Endothelial cell of umbilical vein (primary cell): ENCODE results near the gene DGAT2. TPM values are rescaled to one million over a fixed set of nuclear protein-coding genes. Genes with fewer than 3 reads are reported as not detected.

Experiments
- BruUV-seq: library from RNA; stranded (reverse); fragments of 400-500 nt; replicated peaks from 2 replicates; lab custom pipeline; 2021; lab: Mats Ljungman, UMichigan
- CTCF ChIA-PET: fragments of 300-600, 350-600 bp; sonication (Branson Sonifier 250); formaldehyde crosslinking; loops from one replicate; lab custom pipeline; 2021; ENCODE audit warnings: antibody characterized with exemption, inconsistent platforms; lab: Charles Lee
- POLR2A ChIA-PET: fragments of 300-600, 350-600 bp; sonication (Branson Sonifier 250); formaldehyde crosslinking; loops from one replicate; lab custom pipeline; 2021; ENCODE audit warnings: antibody characterized with exemption, inconsistent platforms; lab: Charles Lee
- DNase-seq: peaks from one replicate; pipeline ENCODE4 v3.0.0-alpha.2; 2011; ENCODE audit warnings: low read depth, low spot score
- FAIRE-seq: peaks from 2 replicates; lab custom pipeline; 2011; peaks lifted over from hg19 to GRCh38; lab: Jason Lieb, UNC
- H2AFZ ChIP-seq: 2 replicates; pipeline ENCODE4 v1.6.0; 2012; ENCODE audit warnings: low read depth, low read length, control low read depth, inconsistent platforms
- H3K27ac ChIP-seq: 2 replicates; pipeline ENCODE4 v1.5.1; 2011; ENCODE audit warnings: low read depth, mild to moderate bottlenecking, control low read depth, low read length, moderate library complexity; ENCODE audit not compliant: insufficient read depth
- H3K27me3 ChIP-seq, 2 experiments: 2 replicates each; pipeline versions ENCODE4 v1.6.0 to v1.6.1; 2011; ENCODE audit warnings: low read length in 2 of 2, mixed read lengths in 1 of 2; ENCODE audit not compliant: control insufficient read depth in 2 of 2, insufficient read depth in 2 of 2
- H3K36me3 ChIP-seq, 2 experiments: 2 replicates in 1 of 2; 3 replicates in 1 of 2; pipeline ENCODE4 v1.5.1; 2011; ENCODE audit warnings: low read length in 2 of 2, mild to moderate bottlenecking in 1 of 2, moderate library complexity in 1 of 2; ENCODE audit not compliant: control insufficient read depth in 2 of 2, insufficient read depth in 2 of 2; ENCODE audit errors: extremely low read depth in 1 of 2
- H3K4me1 ChIP-seq: 3 replicates; pipeline ENCODE4 v1.5.1; 2011; ENCODE audit warnings: mild to moderate bottlenecking, low read length; ENCODE audit not compliant: control insufficient read depth, insufficient read depth; ENCODE audit errors: extremely low read depth
- H3K4me2 ChIP-seq: 2 replicates; pipeline ENCODE4 v1.6.1; 2011; ENCODE audit warnings: low read length, control low read depth, mixed read lengths; ENCODE audit not compliant: insufficient read depth
- H3K4me3 ChIP-seq, 3 experiments: fragments of 200-600 bp in 1 of 3; sonication (generic), shearing (Covaris generic) in 1 of 3; replicated peaks in 1 of 3; 2 replicates each; pipeline ENCODE4 v1.5.1; 2011 to 2016; ENCODE audit warnings: control low read depth in 3 of 3, low read length in 3 of 3, mild to moderate bottlenecking in 2 of 3, inconsistent platforms in 1 of 3, low read depth in 1 of 3, moderate library complexity in 1 of 3; ENCODE audit not compliant: insufficient read depth in 1 of 3
- H3K79me2 ChIP-seq: 2 replicates; pipeline ENCODE4 v1.6.0; 2012; ENCODE audit warnings: low read length, inconsistent platforms; ENCODE audit not compliant: control insufficient read depth, insufficient read depth
- H3K9ac ChIP-seq: replicated peaks from 2 replicates; pipeline ENCODE3; 2011; ENCODE audit warnings: low read length, control low read depth; ENCODE audit not compliant: insufficient read depth; ENCODE audit errors: extremely low read depth
- H3K9me1 ChIP-seq: replicated peaks from 3 replicates; pipeline ENCODE4 v1.6.0; 2011; ENCODE audit warnings: mild to moderate bottlenecking, low read length; ENCODE audit not compliant: control insufficient read depth, insufficient read depth; ENCODE audit errors: extremely low read depth
- H3K9me3 ChIP-seq: replicated peaks from 2 replicates; pipeline ENCODE4 v1.5.1; 2012; ENCODE audit warnings: low read length, inconsistent platforms; ENCODE audit not compliant: control insufficient read depth, insufficient read depth
- H4K20me1 ChIP-seq: replicated peaks from 2 replicates; pipeline ENCODE3; 2011; ENCODE audit warnings: mild to moderate bottlenecking, low read length; ENCODE audit not compliant: control insufficient read depth, insufficient read depth; ENCODE audit errors: extremely low read depth
- EZH2 ChIP-seq: IDR thresholded peaks from 2 replicates; pipeline ENCODE4 v1.6.1; 2012; ENCODE audit warnings: borderline replicate concordance, low read depth, mild to moderate bottlenecking, moderate library complexity, low read length, inconsistent platforms; ENCODE audit not compliant: severe bottlenecking
- FOS ChIP-seq: IDR thresholded peaks from 2 replicates; pipeline ENCODE4 v1.6.1; 2011; ENCODE audit warnings: mild to moderate bottlenecking, low read length, moderate library complexity, borderline replicate concordance; ENCODE audit not compliant: insufficient read depth
- GATA2 ChIP-seq: IDR thresholded peaks from 2 replicates; pipeline ENCODE4 v1.7.0; 2011; ENCODE audit warnings: low read depth, mild to moderate bottlenecking, moderate library complexity, mixed read lengths, low read length; ENCODE audit not compliant: insufficient read length, insufficient read depth
- JUN ChIP-seq: IDR thresholded peaks from 2 replicates; pipeline ENCODE4 v1.6.1; 2011; ENCODE audit warnings: borderline replicate concordance, low read depth; ENCODE audit not compliant: insufficient read length, insufficient read depth
- MYC ChIP-seq: IDR thresholded peaks from one replicate; pipeline ENCODE4 v1.6.1; 2011; ENCODE audit warnings: mild to moderate bottlenecking, low read depth, low read length
- POLR2A ChIP-seq: IDR thresholded peaks from 2 replicates; pipeline ENCODE4 v1.6.1; 2012; ENCODE audit warnings: low read depth, mild to moderate bottlenecking, control low read depth, low read length
- POLR2AphosphoS5 ChIP-seq: IDR thresholded peaks from 2 replicates; pipeline ENCODE4 v1.6.1; 2012; ENCODE audit warnings: low read depth, mild to moderate bottlenecking, control low read depth, low read length, moderate library complexity; ENCODE audit not compliant: insufficient read depth
- dilution Hi-C: fragments of 300-500 bp; cut with MboI; formaldehyde crosslinking; loops from one replicate; pipeline ENCODE4 v1.15.0; 2019; ENCODE audit warnings: low sequenced_read_pairs; ENCODE audit not compliant: extremely low pct_ligation_motif_present
- intact Hi-C: fragments of 100-400 bp; cut with micrococcal nuclease; formaldehyde crosslinking; loops from one replicate; pipeline ENCODE4 v1.10.0; 2022
- polyA plus RNA-seq, 4 experiments: library from polyadenylated mRNA; depleted of rRNA in 3 of 4; stranded (reverse) in 3 of 4; unstranded in 1 of 4; fragments of >200 nt; gene quantifications; 2 replicates each; pipeline versions ENCODE4 v1.2.1 to v1.2.3, GENCODE V29; 2011 to 2012; ENCODE audit warnings: missing spikeins in 1 of 4
- total RNA-seq: library from RNA; stranded (reverse); gene quantifications from 2 replicates; pipeline ENCODE4 v1.2.3, GENCODE V29; 2021
- TF ChIP-seq, protein P1 (sequence below), 2 donors: IDR thresholded peaks; 1 replicate in 1 of 2; 2 replicates in 1 of 2; pipeline ENCODE4 v1.5.1; 2011; ENCODE audit warnings: low read length in 2 of 2, mild to moderate bottlenecking in 2 of 2, moderate library complexity in 2 of 2, control low read depth in 1 of 2, inconsistent platforms in 1 of 2, low read depth in 1 of 2; ENCODE audit not compliant: insufficient read depth in 1 of 2; ENCODE audit errors: extremely low read depth in 1 of 2
- TF ChIP-seq, protein P2 (sequence below): IDR thresholded peaks from 2 replicates; pipeline ENCODE4 v1.6.1; 2011; ENCODE audit not compliant: insufficient read depth, insufficient read length

The DGAT2 gene
- total and polyA plus RNA-seq, 2 donors (not counting 3 experiments of a cell fraction or from before 2014, with no cell fraction given): 0.55 to 0.79 TPM

DNA sequence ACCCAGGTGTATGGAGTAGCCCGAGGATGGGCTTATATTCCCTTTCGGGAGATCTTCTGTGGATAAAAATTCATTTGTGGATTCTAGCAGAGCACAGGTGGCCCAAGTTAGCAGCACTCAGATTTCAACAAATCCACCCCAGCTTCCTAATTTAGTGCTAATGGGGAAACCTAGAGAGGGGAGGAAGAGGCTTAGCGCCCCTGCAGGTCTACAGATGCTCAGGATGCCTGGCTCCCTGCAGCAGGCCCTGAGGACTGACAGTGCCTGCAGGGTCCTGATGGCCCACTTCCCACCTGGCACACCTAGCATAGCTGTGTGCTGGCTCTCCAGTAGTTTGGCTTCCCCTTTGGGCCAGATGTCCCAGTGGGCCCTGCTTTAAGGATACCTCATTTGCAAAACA is 6.5 kb downstream of the DGAT2 start:
- Histone ChIP-seq H3K27ac (no peak overlapping the region), H2AFZ (no peak overlapping the region), H3K9me3 (no peaks in the 10 kb centered on the region), H3K79me2 (no peaks in the 10 kb centered on the region), H3K9ac (no peak overlapping the region), H4K20me1 (no peaks in the 10 kb centered on the region), H3K4me1 (peaks cover 11% of the 10 kb centered on the region), H3K4me3 (no peak overlapping the region), H3K36me3 (no peaks in the 10 kb centered on the region), H3K27me3 (peaks cover 8 to 10% of the 10 kb centered on the region in 2 experiments), H3K4me2 (no peak overlapping the region), H3K9me1 (no peaks in the 10 kb centered on the region)
- intact Hi-C loops: no loop called here
- BruUV-seq: no TSS peak
- FAIRE-seq (no peak), DNase-seq (no peak)
- dilution Hi-C loops: no loop called here
- ChIA-PET POLR2A (no interaction called here), CTCF (interaction anchor here (1.3 kb wide), 1 partner anchor 13 kb away, joined by 3 read pairs; no protein-coding TSS in a partner anchor)
- TF ChIP-seq POLR2A (no peak), MYC (no peak), POLR2AphosphoS5 (no peak), JUN (no peak), FOS (no peak), EZH2 (no peak), GATA2 (no peak)
- TF ChIP-seq, protein P1, sequence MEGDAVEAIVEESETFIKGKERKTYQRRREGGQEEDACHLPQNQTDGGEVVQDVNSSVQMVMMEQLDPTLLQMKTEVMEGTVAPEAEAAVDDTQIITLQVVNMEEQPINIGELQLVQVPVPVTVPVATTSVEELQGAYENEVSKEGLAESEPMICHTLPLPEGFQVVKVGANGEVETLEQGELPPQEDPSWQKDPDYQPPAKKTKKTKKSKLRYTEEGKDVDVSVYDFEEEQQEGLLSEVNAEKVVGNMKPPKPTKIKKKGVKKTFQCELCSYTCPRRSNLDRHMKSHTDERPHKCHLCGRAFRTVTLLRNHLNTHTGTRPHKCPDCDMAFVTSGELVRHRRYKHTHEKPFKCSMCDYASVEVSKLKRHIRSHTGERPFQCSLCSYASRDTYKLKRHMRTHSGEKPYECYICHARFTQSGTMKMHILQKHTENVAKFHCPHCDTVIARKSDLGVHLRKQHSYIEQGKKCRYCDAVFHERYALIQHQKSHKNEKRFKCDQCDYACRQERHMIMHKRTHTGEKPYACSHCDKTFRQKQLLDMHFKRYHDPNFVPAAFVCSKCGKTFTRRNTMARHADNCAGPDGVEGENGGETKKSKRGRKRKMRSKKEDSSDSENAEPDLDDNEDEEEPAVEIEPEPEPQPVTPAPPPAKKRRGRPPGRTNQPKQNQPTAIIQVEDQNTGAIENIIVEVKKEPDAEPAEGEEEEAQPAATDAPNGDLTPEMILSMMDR (IDR thresholded peaks at IDR 0.05; ENCODE audit: extremely low read depth in 1 of 2, insufficient read depth in 1 of 2, low read depth in 1 of 2, low read length in 2 of 2): no peak
- TF ChIP-seq, protein P2, sequence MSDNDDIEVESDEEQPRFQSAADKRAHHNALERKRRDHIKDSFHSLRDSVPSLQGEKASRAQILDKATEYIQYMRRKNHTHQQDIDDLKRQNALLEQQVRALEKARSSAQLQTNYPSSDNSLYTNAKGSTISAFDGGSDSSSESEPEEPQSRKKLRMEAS: no peak
